Fibroblast of the aortic adventitia (primary cell): ENCODE data around the gene DPYSL4. TPM values are rescaled to one million over a fixed set of nuclear protein-coding genes. Genes with fewer than 3 reads are reported as not detected.

Experiments used
- DNase-seq: peaks from one replicate; pipeline ENCODE4 v3.0.0-alpha.2; 2010; ENCODE audit warnings: low read depth
- H3K4me3 ChIP-seq: 2 replicates; pipeline ENCODE4 v1.5.1; 2011; ENCODE audit warnings: low read depth, mild to moderate bottlenecking, control low read depth, low read length, moderate library complexity
- CTCF ChIP-seq: IDR thresholded peaks from 2 replicates; pipeline ENCODE4 v1.5.1; 2011; ENCODE audit warnings: mild to moderate bottlenecking, low read length, control low read depth, inconsistent platforms; ENCODE audit not compliant: insufficient read depth
- total RNA-seq: library from RNA; depleted of rRNA; stranded (reverse); fragments of >200 nt; gene quantifications from 2 replicates; pipeline ENCODE4 v1.2.3, GENCODE V29; 2012; ENCODE audit warnings: low replicate concordance

DPYSL4 gene
- total RNA-seq, 1 donor, result 0.18 TPM

- no peak for TF ChIP-seq CTCF
- no peak overlapping the region for H3K4me3 ChIP-seq
- no peak for DNase-seq
These were observed 36.0 kb upstream of the DPYSL4 start for GRCh38 chr10:132150777-132151176.

- no peak for DNase-seq
- no peak overlapping the region for H3K4me3 ChIP-seq
- TF ChIP-seq CTCF, result no peak
These were observed 35.3 kb upstream of the DPYSL4 start for GRCh38 chr10:132151286-132151950.

GRCh38 chr10:132151951-132152505 is 34.7 kb upstream of the DPYSL4 start:
- no peak for TF ChIP-seq CTCF
- DNase-seq, result no peak
- H3K4me3 ChIP-seq, result no peak overlapping the region

- DNase-seq, result no peak
- H3K4me3 ChIP-seq, result no peak overlapping the region
- TF ChIP-seq CTCF, result no peak
These were observed 33.7 kb upstream of the DPYSL4 start for GRCh38 chr10:132152896-132153580.

- DNase-seq, result no peak
- no peak overlapping the region for H3K4me3 ChIP-seq
- TF ChIP-seq CTCF, result no peak
These were observed 33.0 kb upstream of the DPYSL4 start for GRCh38 chr10:132153616-132154217.

GRCh38 chr10:132154440-132154839 is 32.3 kb upstream of the DPYSL4 start:
- DNase-seq, result no peak
- no peak overlapping the region for H3K4me3 ChIP-seq
- TF ChIP-seq CTCF, result no peak
